GM12878 (cell line): ENCODE data around the gene SEMA5B. TPM values are rescaled to one million over a fixed set of nuclear protein-coding genes. Genes with fewer than 3 reads are reported as not detected.

Experiments used
- IKZF1 ChIP-seq: fragments of 450-650 bp; conservative IDR thresholded peaks from 2 replicates; pipeline ENCODE4 v1.6.1; 2017; ENCODE audit warnings: antibody characterized with exemption, mild to moderate bottlenecking
- MLLT1 ChIP-seq: fragments of 450-650 bp; IDR thresholded peaks from 2 replicates; pipeline ENCODE4 v1.6.1; 2016; ENCODE audit warnings: mild to moderate bottlenecking
- USF1 ChIP-seq: IDR thresholded peaks from 2 replicates; pipeline ENCODE4 v1.6.1; 2011; ENCODE audit warnings: borderline replicate concordance, low read depth, mild to moderate bottlenecking, moderate library complexity, mixed read lengths, low read length; ENCODE audit not compliant: insufficient read depth; ENCODE audit errors: extremely low read length
- ZNF687 ChIP-seq: fragments of 450-650 bp; IDR thresholded peaks from 2 replicates; pipeline ENCODE4 v1.6.1; 2017; ENCODE audit warnings: mild to moderate bottlenecking, moderate library complexity
- polyA plus RNA-seq, 11 experiments: library from polyadenylated mRNA; depleted of rRNA in 4 of 11; unstranded in 6 of 11; stranded (reverse) in 5 of 11; fragments of >200 nt; fragmentation: Nextera tagmentation in 4 of 11; fragmentation: Illumina TruSeq in 1 of 11; extraction: Ambion mirVana in 4 of 11; extraction: Trizol in 1 of 11; gene quantifications; 1 replicate in 1 of 11; 2 replicates in 10 of 11; pipeline versions ENCODE4 v1.2.1 to v1.2.3, GENCODE V29; 2011 to 2016; ENCODE audit warnings: inconsistent platforms in 2 of 11, missing spikeins in 2 of 11, low read depth in 1 of 11
- total RNA-seq, 4 experiments: library from RNA; depleted of rRNA in 3 of 4; stranded (reverse); fragments of >200 nt in 3 of 4; fragmentation: Illumina TruSeq in 1 of 4; extraction: Trizol in 1 of 4; gene quantifications; 2 replicates each; pipeline versions ENCODE4 v1.2.1 to v1.2.3, GENCODE V29; 2013 to 2021

SEMA5B gene
- total and polyA plus RNA-seq, 10 of the 15 experiments (the other 5 are each of a cell fraction or from before 2014, with no cell fraction given) = 0.05 TPM; not detected in 9

- TF ChIP-seq MLLT1 (no peak), USF1 (no peak), ZNF687 (no peak), IKZF1 (no peak)
Measured at GRCh38 chr3:123050666-123051065, 23.1 kb upstream of the SEMA5B start (continued).
